Posterior cingulate gyrus (tissue), 11 donors: Measurements from ENCODE around the gene F10.
A peak's percentile ranks its signal among the peaks of the same experiment; 100 is the strongest.

Experiments used
- DNase-seq, 10 donors: peaks; one replicate each; pipeline versions ENCODE4 v3.0.0 to v3.0.0-alpha.2; 2020 to 2021; ENCODE audit warnings: mixed read lengths in 3 of 10
- intact Hi-C: fragments of 100-400 bp; cut with DNase I; formaldehyde crosslinking; loops from one replicate; pipeline ENCODE4 v1.15.1; 2023

Gene F10

DNA sequence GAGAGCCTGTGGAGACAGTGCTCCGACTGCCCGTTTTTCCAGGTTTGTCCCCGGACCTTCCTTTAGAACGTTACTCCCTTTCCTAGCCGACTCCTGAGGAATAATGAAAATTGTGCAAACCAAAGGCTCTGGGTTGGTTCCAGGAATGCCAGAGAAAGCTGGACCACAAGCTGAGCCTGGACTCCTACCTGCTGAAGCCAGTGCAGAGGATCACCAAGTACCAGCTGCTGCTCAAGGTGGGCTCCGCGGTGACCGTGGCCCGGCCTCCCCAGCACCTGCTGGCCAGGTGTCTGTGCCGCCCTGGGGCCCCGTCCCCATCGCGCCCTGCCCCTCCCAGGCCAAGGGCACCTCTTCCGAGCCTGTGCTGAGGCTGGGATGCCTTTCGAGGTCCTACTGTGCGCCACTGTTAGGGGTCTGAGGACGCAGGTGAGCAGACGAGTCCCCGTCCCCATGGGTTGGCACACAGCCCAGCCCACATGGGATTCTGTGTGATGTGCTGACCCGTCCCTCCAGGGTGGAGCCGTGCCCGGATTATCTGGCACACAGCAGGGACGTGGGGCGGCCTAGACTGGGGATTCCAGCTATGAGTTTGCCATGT is 37.6 kb upstream of the F10 start:
- intact Hi-C loops, result no loop called here
- peak in 5 of 10 donors; percentile 12 to 83 (median 62) for DNase-seq

GRCh38 chr13:113086031-113086750 is 36.4 kb upstream of the F10 start:
- intact Hi-C loops, result no loop called here
- peak in 5 of 10 donors; percentile 33 to 88 (median 71) for DNase-seq

DNA sequence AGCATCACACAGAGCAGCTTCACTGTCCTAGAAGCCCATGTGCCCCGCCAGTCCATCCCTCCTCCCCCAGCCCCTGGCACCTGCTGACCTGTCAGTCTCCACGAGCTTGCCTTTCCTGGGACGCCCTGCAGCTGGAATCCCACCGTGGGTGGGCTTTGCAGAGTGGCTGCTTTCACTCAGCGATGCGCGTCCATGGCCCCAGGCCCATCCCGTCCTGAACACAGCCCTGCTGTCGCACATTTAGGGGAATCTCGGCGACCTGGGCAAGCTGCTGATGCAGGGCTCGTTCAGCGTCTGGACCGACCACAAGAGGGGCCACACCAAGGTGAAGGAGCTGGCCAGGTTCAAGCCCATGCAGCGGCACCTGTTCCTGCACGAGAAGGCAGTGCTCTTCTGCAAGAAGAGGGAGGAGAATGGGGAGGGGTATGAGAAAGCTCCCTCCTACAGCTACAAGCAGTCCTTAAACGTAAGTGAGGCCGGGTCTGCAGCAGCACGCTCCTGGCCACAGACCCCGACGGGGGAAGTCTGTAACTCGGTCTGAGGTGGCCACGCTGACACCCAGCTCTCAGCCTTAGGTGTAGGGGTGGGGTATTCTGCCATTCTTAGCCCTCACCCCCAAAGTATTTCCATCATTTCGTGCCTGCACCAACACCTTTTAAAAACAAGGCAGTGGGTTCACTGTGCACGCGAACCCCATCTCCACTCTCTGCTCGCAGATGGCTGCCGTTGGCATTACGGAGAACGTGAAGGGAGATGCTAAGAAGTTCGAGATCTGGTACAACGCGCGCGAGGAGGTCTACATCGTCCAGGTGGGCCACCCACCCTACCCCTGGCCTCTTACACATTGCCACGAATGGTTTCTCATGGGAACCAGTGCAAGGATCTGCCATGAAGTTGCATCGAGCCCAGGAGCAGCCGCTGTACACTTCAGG is 35.3 kb upstream of the F10 start:
- peak in 5 of 10 donors; percentile 4 to 71 (median 62) for DNase-seq
- intact Hi-C loops, result no loop called here

DNA sequence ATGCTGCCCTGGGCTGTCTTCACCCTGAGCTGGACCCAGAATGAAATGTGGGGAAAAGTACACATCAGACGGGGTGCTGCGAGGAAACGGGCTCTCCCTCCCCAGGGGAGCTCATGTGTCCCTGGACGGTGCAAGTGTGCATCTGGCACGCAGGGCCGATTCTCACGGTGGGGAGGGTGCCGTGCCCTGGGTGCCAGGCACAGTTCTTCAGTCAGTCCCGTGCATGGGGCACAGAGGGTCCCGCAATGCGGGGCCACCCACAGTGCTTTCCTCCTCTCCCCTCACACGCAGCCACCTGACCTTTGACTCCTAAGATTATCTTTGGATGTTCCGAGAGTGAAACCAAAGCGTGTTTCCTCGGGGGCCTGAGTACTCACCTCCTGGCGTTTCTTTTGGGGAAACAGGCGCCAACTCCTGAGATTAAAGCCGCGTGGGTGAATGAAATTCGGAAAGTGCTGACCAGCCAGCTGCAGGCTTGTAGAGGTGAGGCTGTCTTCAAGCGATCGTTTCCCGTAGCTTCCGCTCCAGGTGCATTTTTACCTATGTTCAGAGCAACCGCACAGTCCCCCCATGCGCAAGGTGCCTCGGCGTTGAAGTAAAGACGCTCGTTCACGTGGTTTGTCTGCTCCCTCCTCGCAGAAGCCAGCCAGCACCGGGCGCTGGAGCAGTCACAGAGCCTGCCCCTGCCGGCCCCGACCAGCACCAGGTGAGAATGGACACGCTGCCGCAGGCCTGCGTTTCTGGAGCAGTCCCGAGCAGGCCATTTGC is 34.5 kb upstream of the F10 start:
- peak in 4 of 10 donors; percentile 20 to 79 (median 72) for DNase-seq
- intact Hi-C loops, result no loop called here

- DNase-seq, result peak in 4 of 10 donors; percentile 21 to 73 (median 35)
- intact Hi-C loops, result no loop called here
Observed at GRCh38 chr13:113088691-113089020, 33.9 kb upstream of the F10 start.

GRCh38 chr13:113089693-113090414 is 32.7 kb upstream of the F10 start:
- peak in 4 of 10 donors; percentile 23 to 79 (median 48) for DNase-seq
- intact Hi-C loops, result loop anchor here (10.0 kb wide), 1 partner anchor 45 kb away; no protein-coding TSS in a partner anchor

GRCh38 chr13:113090415-113090770 is 32.2 kb upstream of the F10 start:
- DNase-seq, result peak in 3 of 10 donors; percentile 22 to 45 (median 38)
- intact Hi-C loops, result loop anchor here (10.0 kb wide), 1 partner anchor 46 kb away; no protein-coding TSS in a partner anchor

DNA sequence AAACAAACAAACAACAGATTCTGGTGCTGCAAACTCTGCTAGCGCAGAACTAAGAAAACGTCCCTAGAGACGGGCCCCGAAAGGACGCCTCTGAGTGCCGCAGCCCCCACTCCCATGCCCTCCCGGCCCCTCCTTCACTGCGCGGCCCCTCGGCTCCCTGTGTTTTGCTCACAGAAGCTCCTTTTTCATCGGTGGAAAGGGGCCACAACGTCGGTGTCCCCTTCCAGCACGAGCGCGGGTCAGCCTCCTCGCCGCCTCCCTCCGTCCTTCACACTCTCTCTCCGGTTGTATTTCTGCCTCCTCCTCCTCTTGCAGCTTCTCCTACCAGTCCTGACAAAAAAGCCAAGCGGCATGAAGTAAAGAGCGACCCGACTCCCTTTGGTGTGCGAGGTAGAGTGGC is 31.8 kb upstream of the F10 start:
- intact Hi-C loops, result loop anchor here (10.0 kb wide), 1 partner anchor 46 kb away; no protein-coding TSS in a partner anchor
- peak in 4 of 10 donors; percentile 15 to 72 (median 63) for DNase-seq

DNA sequence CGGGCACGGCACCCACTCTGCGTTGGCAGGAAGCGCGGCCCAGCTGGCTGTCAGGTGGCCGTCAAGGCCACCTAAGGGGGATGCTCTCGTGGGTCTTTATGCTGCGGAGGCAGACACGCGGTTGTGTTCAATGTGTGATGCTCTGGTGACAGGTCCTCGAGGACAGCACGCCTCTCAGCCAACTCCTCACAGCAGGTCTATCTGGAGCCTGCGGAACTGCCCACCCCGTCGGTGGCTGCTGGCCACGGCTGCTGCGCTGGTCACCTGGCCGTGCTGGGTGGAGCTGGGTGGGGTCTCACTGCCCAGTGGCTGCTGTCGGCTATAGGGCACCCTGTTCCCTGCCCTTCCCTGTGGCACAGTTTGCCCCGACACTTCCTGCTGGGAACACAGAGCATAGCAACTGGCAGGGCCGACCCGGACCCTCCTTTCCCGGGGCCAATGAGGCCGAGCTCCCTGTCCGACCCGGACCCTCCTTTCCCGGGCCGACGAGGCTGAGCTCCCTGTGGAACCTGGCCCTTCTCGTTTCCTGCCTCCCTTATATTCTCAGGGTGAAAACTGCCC is 31.3 kb upstream of the F10 start:
- peak in 5 of 10 donors; percentile 4 to 80 (median 64) for DNase-seq
- intact Hi-C loops, result loop anchor here (10.0 kb wide), 1 partner anchor 46 kb away; no protein-coding TSS in a partner anchor

- intact Hi-C loops, result loop anchor here (10.0 kb wide), 1 partner anchor 47 kb away; no protein-coding TSS in a partner anchor
- DNase-seq, result peak in 4 of 10 donors; percentile 27 to 86 (median 72)
Observed at GRCh38 chr13:113091891-113092775, 30.5 kb upstream of the F10 start.

DNA sequence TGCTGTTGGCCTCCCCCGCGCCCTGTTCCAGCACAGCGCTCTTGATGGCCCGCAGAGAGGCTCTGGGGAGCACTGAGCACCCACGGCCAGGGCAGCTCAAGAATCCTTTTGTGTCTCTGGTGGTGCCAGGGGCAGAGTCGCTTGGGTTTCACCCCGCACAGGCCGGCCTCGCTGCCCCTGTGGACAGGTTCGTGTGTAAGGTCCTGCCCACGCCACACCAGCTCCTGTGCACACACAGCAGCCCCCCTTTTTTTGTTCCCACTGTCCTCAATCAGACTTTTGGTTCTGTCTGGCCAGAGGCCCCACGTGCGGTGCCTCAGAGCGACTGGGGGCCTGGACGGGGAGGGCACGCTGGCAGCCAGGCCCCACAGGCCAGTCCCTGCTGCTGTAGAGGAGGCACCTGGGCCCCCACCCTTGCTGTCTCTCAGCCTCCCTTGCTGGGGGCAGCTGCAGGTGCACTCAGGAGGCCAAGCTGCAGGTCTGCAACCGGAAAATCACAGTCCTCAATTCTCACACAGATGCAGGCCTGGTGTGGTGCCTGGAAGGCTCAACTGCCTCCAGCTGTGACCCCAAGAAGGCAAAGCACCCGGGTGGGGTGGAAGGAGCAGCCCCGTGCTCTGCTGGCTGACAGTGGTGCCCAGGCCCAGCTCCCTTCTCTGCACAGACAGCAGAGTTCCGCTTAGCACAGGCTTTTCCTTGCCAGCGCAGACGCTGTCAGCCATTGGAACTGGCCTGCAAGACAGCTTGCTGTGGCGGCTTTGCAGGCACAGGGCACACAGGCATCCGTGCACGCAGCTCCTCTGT is 29.6 kb upstream of the F10 start:
- intact Hi-C loops, result loop anchor here (10.0 kb wide), 1 partner anchor 48 kb away; no protein-coding TSS in a partner anchor
- DNase-seq, result peak in 5 of 10 donors; percentile 40 to 93 (median 49)

GRCh38 chr13:113093580-113094409 is 28.8 kb upstream of the F10 start:
- peak in 5 of 10 donors; percentile 20 to 86 (median 56) for DNase-seq
- intact Hi-C loops, result loop anchor here (10.0 kb wide), 1 partner anchor 49 kb away; no protein-coding TSS in a partner anchor

DNA sequence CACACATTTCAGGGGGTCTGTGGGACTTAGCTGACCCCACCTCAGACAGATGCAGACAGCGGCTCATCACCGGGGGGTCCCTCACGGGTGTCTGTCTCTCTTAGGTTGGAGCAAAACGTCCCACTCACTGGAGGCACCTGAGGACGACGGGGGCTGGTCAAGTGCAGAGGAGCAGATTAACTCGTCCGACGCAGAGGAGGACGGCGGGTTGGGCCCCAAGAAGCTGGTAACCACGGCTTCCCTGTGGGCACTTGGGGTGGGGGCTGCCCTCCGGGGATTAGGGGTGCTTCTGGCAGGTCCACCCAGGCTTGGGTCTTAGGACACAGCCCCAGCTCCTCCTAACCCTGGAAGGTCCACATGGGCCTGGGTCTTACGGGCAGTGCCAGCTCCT is 28.2 kb upstream of the F10 start:
- intact Hi-C loops, result loop anchor here (10.0 kb wide), 1 partner anchor 50 kb away; no protein-coding TSS in a partner anchor
- peak in 3 of 10 donors; percentile 6 to 78 (median 50) for DNase-seq

GRCh38 chr13:113095146-113096051 is 27.2 kb upstream of the F10 start:
- intact Hi-C loops, result loop anchor here (10.0 kb wide), 1 partner anchor 51 kb away; no protein-coding TSS in a partner anchor
- peak in 3 of 10 donors; percentile 5 to 74 (median 28) for DNase-seq
